ENCODE data around the gene ANO10.

DNA sequence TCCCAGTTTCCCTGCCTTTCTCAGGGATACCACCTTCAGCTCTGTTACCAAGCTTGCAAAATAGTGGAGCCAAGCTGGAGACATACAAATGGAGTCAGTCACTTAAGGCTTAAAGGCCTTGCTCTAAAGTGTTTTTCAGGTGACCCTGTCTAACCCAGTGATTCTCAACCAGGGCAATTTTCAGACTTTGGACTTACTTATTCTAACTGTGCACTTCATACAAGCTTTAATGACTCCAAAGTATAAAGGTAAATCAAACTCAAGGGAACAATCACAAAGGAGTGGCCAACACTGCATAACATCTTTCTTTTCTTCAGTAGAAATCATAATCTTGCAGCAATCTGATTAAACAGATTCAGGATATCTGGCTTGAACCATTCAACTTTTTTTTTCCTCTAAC, 9.4 kb downstream of the ANO10 start:
- TF ChIP-seq, protein P1, sequence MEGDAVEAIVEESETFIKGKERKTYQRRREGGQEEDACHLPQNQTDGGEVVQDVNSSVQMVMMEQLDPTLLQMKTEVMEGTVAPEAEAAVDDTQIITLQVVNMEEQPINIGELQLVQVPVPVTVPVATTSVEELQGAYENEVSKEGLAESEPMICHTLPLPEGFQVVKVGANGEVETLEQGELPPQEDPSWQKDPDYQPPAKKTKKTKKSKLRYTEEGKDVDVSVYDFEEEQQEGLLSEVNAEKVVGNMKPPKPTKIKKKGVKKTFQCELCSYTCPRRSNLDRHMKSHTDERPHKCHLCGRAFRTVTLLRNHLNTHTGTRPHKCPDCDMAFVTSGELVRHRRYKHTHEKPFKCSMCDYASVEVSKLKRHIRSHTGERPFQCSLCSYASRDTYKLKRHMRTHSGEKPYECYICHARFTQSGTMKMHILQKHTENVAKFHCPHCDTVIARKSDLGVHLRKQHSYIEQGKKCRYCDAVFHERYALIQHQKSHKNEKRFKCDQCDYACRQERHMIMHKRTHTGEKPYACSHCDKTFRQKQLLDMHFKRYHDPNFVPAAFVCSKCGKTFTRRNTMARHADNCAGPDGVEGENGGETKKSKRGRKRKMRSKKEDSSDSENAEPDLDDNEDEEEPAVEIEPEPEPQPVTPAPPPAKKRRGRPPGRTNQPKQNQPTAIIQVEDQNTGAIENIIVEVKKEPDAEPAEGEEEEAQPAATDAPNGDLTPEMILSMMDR (IDR thresholded peaks at IDR 0.05; ENCODE audit: poor library complexity, severe bottlenecking), result no peak
- TF ChIP-seq RAD21 (conservative IDR thresholded peaks at IDR 0.05) (no peak), SMC3 (conservative IDR thresholded peaks at IDR 0.05; ENCODE audit: poor library complexity) (no peak), POLR2AphosphoS5 (IDR thresholded peaks at IDR 0.05) (no peak), EZH2 (IDR thresholded peaks at IDR 0.05; ENCODE audit: borderline replicate concordance, insufficient read depth, low read length, poor library complexity, severe bottlenecking) (no peak)

All from neural cell (in vitro differentiated cells).